ENCODE results near the gene URB1.

Gene URB1

GRCh38 chr21:32377506-32377905 lies 15.3 kb downstream of the URB1 start:
- H3K27me3 ChIP-seq (ENCODE audit: insufficient read depth, low read length, poor library complexity, severe bottlenecking): no peaks in the 10 kb centered on the region
- H3K36me3 ChIP-seq (ENCODE audit: insufficient read depth, low read length): peaks cover 3% of the 10 kb centered on the region; the same call in 1 of the 2 replicates
- H3K4me3 ChIP-seq (ENCODE audit: low read length, poor library complexity, severe bottlenecking): no peak overlapping the region
- no peak overlapping the region for H3K4me2 ChIP-seq (ENCODE audit: low read depth, low read length, poor library complexity, severe bottlenecking)
- no peaks in the 10 kb centered on the region for H3F3A ChIP-seq (ENCODE audit: low read depth)
- H2AFZ ChIP-seq (ENCODE audit: low read length): no peak overlapping the region
- no peaks in the 10 kb centered on the region for H3K79me2 ChIP-seq (ENCODE audit: insufficient read depth, low read length)
- no peaks in the 10 kb centered on the region for H3K9me3 ChIP-seq (ENCODE audit: insufficient read depth, low read depth, low read length)
- no peaks in the 10 kb centered on the region for H3K4me1 ChIP-seq (ENCODE audit: insufficient read depth, low read length, poor library complexity, severe bottlenecking)
- H4K20me1 ChIP-seq (ENCODE audit: insufficient read depth, low read length, poor library complexity, severe bottlenecking): no peaks in the 10 kb centered on the region
- no peaks in the 10 kb centered on the region for H3K9me2 ChIP-seq (replicated peaks; ENCODE audit: low read depth, low read length)
- H3K9ac ChIP-seq (ENCODE audit: low read depth, low read length, poor library complexity, severe bottlenecking): no peak overlapping the region
- TF ChIP-seq EZH2phosphoT487 (IDR thresholded peaks at IDR 0.05; ENCODE audit: borderline replicate concordance): no peak
- no peak for TF ChIP-seq CTCF (conservative IDR thresholded peaks at IDR 0.05; ENCODE audit: low read length)

GRCh38 chr21:32372755-32373154 lies 20.1 kb downstream of the URB1 start:
- H3K9me3 ChIP-seq (ENCODE audit: insufficient read depth, low read depth, low read length): no peaks in the 10 kb centered on the region
- H3K9me2 ChIP-seq (replicated peaks; ENCODE audit: low read depth, low read length): no peaks in the 10 kb centered on the region
- H4K20me1 ChIP-seq (ENCODE audit: insufficient read depth, low read length, poor library complexity, severe bottlenecking): no peaks in the 10 kb centered on the region
- H3K9ac ChIP-seq (ENCODE audit: low read depth, low read length, poor library complexity, severe bottlenecking): no peak overlapping the region
- no peaks in the 10 kb centered on the region for H3K27me3 ChIP-seq (ENCODE audit: insufficient read depth, low read length, poor library complexity, severe bottlenecking)
- H3K36me3 ChIP-seq (ENCODE audit: insufficient read depth, low read length): peaks cover 11% of the 10 kb centered on the region; the same call in 1 of the 2 replicates
- H3F3A ChIP-seq (ENCODE audit: low read depth): no peaks in the 10 kb centered on the region
- H2AFZ ChIP-seq (ENCODE audit: low read length): no peak overlapping the region
- TF ChIP-seq CTCF (conservative IDR thresholded peaks at IDR 0.05; ENCODE audit: low read length) (no peak), EZH2phosphoT487 (IDR thresholded peaks at IDR 0.05; ENCODE audit: borderline replicate concordance) (no peak)
- H3K4me3 ChIP-seq (ENCODE audit: low read length, poor library complexity, severe bottlenecking): no peak overlapping the region
- H3K4me1 ChIP-seq (ENCODE audit: insufficient read depth, low read length, poor library complexity, severe bottlenecking): no peaks in the 10 kb centered on the region
- H3K79me2 ChIP-seq (ENCODE audit: insufficient read depth, low read length): no peaks in the 10 kb centered on the region
- no peak overlapping the region for H3K4me2 ChIP-seq (ENCODE audit: low read depth, low read length, poor library complexity, severe bottlenecking)

- Histone ChIP-seq H3K9ac (ENCODE audit: low read depth, low read length, poor library complexity, severe bottlenecking) (no peak overlapping the region), H3K4me1 (ENCODE audit: insufficient read depth, low read length, poor library complexity, severe bottlenecking) (no peaks in the 10 kb centered on the region), H2AFZ (ENCODE audit: low read length) (no peak overlapping the region), H3K9me3 (ENCODE audit: insufficient read depth, low read depth, low read length) (no peaks in the 10 kb centered on the region), H3K4me3 (ENCODE audit: low read length, poor library complexity, severe bottlenecking) (no peak overlapping the region), H4K20me1 (ENCODE audit: insufficient read depth, low read length, poor library complexity, severe bottlenecking) (no peaks in the 10 kb centered on the region), H3K36me3 (ENCODE audit: insufficient read depth, low read length) (peaks cover 11% of the 10 kb centered on the region; the same call in 1 of the 2 replicates), H3K79me2 (ENCODE audit: insufficient read depth, low read length) (no peaks in the 10 kb centered on the region), H3K27me3 (ENCODE audit: insufficient read depth, low read length, poor library complexity, severe bottlenecking) (no peaks in the 10 kb centered on the region), H3F3A (ENCODE audit: low read depth) (no peaks in the 10 kb centered on the region), H3K9me2 (replicated peaks; ENCODE audit: low read depth, low read length) (no peaks in the 10 kb centered on the region), H3K4me2 (ENCODE audit: low read depth, low read length, poor library complexity, severe bottlenecking) (no peak overlapping the region)
- TF ChIP-seq CTCF (conservative IDR thresholded peaks at IDR 0.05; ENCODE audit: low read length) (no peak), EZH2phosphoT487 (IDR thresholded peaks at IDR 0.05; ENCODE audit: borderline replicate concordance) (no peak)
Observed at GRCh38 chr21:32371913-32372314, 20.9 kb downstream of the URB1 start.

Data from Loucy (cell line).